Breast epithelium (tissue), 3 donors: ENCODE measurements around the gene EPB41.

Source experiments
- POLR2A ChIP-seq: fragments of 450-650 bp; IDR thresholded peaks from one replicate; pipeline ENCODE4 v1.6.1; 2016; ENCODE audit warnings: antibody characterized with exemption, mild to moderate bottlenecking, moderate library complexity
- TF ChIP-seq, protein P1 (sequence below), 3 donors: fragments of 450-650 bp; IDR thresholded peaks; one replicate each; pipeline ENCODE4 v1.5.1; 2016 to 2017; ENCODE audit warnings: antibody characterized with exemption in 3 of 3, mild to moderate bottlenecking in 3 of 3, moderate library complexity in 3 of 3

DNA sequence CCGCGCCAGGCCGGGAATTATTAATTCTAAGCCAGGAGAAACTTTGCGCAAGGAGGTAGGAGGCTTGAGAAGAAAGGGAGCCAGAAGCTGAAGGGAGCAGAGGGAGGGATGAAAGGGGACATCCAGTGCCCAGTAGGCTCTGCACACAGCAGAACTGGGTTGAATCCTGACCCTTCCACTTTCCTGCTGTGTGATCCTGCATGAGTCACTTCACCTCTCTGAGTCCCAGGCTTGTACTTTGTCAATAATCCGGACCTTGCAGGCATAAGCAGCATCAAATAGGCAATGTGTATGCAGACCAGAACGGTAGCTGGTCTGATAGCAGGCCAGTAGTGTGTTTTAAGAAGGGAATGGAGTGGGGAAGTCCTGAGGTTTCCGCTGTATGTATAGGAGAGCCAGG, 25.5 kb upstream of the EPB41 start:
- TF ChIP-seq, protein P1, sequence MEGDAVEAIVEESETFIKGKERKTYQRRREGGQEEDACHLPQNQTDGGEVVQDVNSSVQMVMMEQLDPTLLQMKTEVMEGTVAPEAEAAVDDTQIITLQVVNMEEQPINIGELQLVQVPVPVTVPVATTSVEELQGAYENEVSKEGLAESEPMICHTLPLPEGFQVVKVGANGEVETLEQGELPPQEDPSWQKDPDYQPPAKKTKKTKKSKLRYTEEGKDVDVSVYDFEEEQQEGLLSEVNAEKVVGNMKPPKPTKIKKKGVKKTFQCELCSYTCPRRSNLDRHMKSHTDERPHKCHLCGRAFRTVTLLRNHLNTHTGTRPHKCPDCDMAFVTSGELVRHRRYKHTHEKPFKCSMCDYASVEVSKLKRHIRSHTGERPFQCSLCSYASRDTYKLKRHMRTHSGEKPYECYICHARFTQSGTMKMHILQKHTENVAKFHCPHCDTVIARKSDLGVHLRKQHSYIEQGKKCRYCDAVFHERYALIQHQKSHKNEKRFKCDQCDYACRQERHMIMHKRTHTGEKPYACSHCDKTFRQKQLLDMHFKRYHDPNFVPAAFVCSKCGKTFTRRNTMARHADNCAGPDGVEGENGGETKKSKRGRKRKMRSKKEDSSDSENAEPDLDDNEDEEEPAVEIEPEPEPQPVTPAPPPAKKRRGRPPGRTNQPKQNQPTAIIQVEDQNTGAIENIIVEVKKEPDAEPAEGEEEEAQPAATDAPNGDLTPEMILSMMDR (IDR thresholded peaks at IDR 0.05), result no peak
- no peak for TF ChIP-seq POLR2A
